ENCODE data around the gene IFI16. TPM values are rescaled to one million over a fixed set of nuclear protein-coding genes. Genes with fewer than 3 reads are reported as not detected.

Gene IFI16
- total RNA-seq, 1 experiment from 2014 or later = 2.9 TPM

- Mint-ChIP-seq H3K4me1 (peaks cover 10 to 15% of the 10 kb centered on the region in 2 experiments), H3K27me3 (ENCODE audit: low read depth) (peaks cover 6% of the 10 kb centered on the region; the same call in 1 of the 2 replicates), H3K27ac (no peak overlapping the region), H3K4me3 (no peak overlapping the region), H3K9me3 (no peaks in the 10 kb centered on the region), H3K36me3 (ENCODE audit: insufficient read depth in 1 of 3, low read depth in 3 of 3) (no peaks in the 10 kb centered on the region)
- Histone ChIP-seq H2BK20ac (ENCODE audit: low read depth, low read length, poor library complexity, severe bottlenecking) (no peak overlapping the region), H2BK15ac (ENCODE audit: low read depth, low read length) (no peak overlapping the region), H3K79me2 (ENCODE audit: insufficient read depth, low read length) (no peaks in the 10 kb centered on the region), H3K79me1 (ENCODE audit: insufficient read depth, low read depth, low read length, poor library complexity, severe bottlenecking) (no peaks in the 10 kb centered on the region), H3K9ac (ENCODE audit: extremely low read depth, insufficient read length, low read length) (no peak overlapping the region), H4K5ac (ENCODE audit: insufficient read length, low read depth, low read length) (no peak overlapping the region), H3K18ac (ENCODE audit: insufficient read length, low read depth, low read length) (no peak overlapping the region), H3K56ac (ENCODE audit: insufficient read length, low read depth, low read length) (no peak overlapping the region), H3K23ac (ENCODE audit: insufficient read length, low read depth, low read length) (no peak overlapping the region), H3K23me2 (ENCODE audit: insufficient read length, low read depth, low read length, poor library complexity, severe bottlenecking) (no peaks in the 10 kb centered on the region), H3K27me3 (ENCODE audit: insufficient read depth, low read length) (no peaks in the 10 kb centered on the region), H2BK120ac (ENCODE audit: low read depth, low read length, poor library complexity, severe bottlenecking) (no peak overlapping the region), H2BK5ac (ENCODE audit: insufficient read length, low read length) (no peak overlapping the region), H4K8ac (replicated peaks; ENCODE audit: insufficient read length, low read depth, low read length) (no peak overlapping the region), H3K4me1 (ENCODE audit: insufficient read depth, low read length) (no peaks in the 10 kb centered on the region), H4K91ac (ENCODE audit: insufficient read length, low read depth, low read length) (no peak overlapping the region), H3T11ph (ENCODE audit: low read length) (no peak overlapping the region), H2AFZ (ENCODE audit: low read length) (no peak overlapping the region), H3K4ac (ENCODE audit: low read depth, low read length) (no peak overlapping the region), H3K27ac (ENCODE audit: insufficient read length, low read depth, low read length) (no peak overlapping the region), H3K4me2 (ENCODE audit: insufficient read depth, insufficient read length, low read length) (no peak overlapping the region), H2AK5ac (ENCODE audit: insufficient read length, low read length) (no peak overlapping the region), H3K14ac (ENCODE audit: insufficient read depth, low read length) (no peak overlapping the region), H2BK12ac (ENCODE audit: insufficient read length, low read depth, low read length) (no peak overlapping the region), H3K9me3 (ENCODE audit: control insufficient read depth, low read depth, low read length) (no peaks in the 10 kb centered on the region), H4K20me1 (ENCODE audit: control insufficient read depth, insufficient read depth, insufficient read length) (no peaks in the 10 kb centered on the region)
- DNase-seq = no peak
- no peak for TF ChIP-seq CTCF (conservative IDR thresholded peaks at IDR 0.05)
- WGBS (ENCODE audit: extremely low coverage, insufficient read length, low lambda C conversion rate) = no CpG with 5 or more reads among the region's 3 CpGs
These were observed 4.4 kb downstream of the IFI16 start for GRCh38 chr1:159014003-159014571.
